Thyroid gland (tissue), 4 donors: Measurements from ENCODE around the gene RFTN1. TPM values are rescaled to one million over a fixed set of nuclear protein-coding genes. Genes with fewer than 3 reads are reported as not detected.
A peak's percentile ranks its signal among the peaks of the same experiment; 100 is the strongest.

Source experiments
- DNase-seq, 2 donors: peaks; one replicate each; pipeline ENCODE4 v3.0.0-alpha.2; 2019
- H3K27ac ChIP-seq, 3 donors: fragments of 200-600 bp; sonication (generic); 1 replicate in 2 of 3; 2 replicates in 1 of 3; pipeline ENCODE4 v1.5.1; 2016 to 2019; ENCODE audit warnings: mild to moderate bottlenecking in 1 of 3, moderate library complexity in 1 of 3
- H3K27me3 ChIP-seq: fragments of 200-600 bp; sonication (generic); one replicate; pipeline ENCODE4 v1.5.1; 2019
- H3K36me3 ChIP-seq, 2 donors: fragments of 200-600 bp; sonication (generic); one replicate each; pipeline ENCODE4 v1.5.1; 2016 to 2019
- H3K4me1 ChIP-seq, 2 donors: fragments of 200-600 bp; sonication (generic); one replicate each; pipeline ENCODE4 v1.5.1; 2017 to 2019
- H3K4me3 ChIP-seq, 3 donors: fragments of 200-600 bp; sonication (generic); replicated peaks in 1 of 3; 1 replicate in 2 of 3; 2 replicates in 1 of 3; pipeline ENCODE4 v1.5.1; 2016; ENCODE audit warnings: mild to moderate bottlenecking in 1 of 3
- H3K9me3 ChIP-seq: fragments of 200-600 bp; sonication (generic); one replicate; pipeline ENCODE4 v1.5.1; 2017
- POLR2A ChIP-seq, 2 donors: fragments of 450-650 bp; IDR thresholded peaks; one replicate each; pipeline ENCODE4 v1.6.1; 2017; ENCODE audit warnings: antibody characterized with exemption in 2 of 2, mild to moderate bottlenecking in 2 of 2, moderate library complexity in 1 of 2
- WGBS, 2 donors: methylation state at CpG; one replicate each; pipeline ENCODE4 v1.1.5; 2017; 5-methylcytosine and 5-hydroxymethylcytosine counted together
- intact Hi-C: fragments of 100-400 bp; cut with DNase I; formaldehyde crosslinking; loops from one replicate; pipeline ENCODE4 v1.15.1; 2023
- total RNA-seq, 4 donors: library from RNA; depleted of rRNA; stranded (reverse); fragments of >200 nt; gene quantifications; one replicate each; pipeline ENCODE4 v1.2.3, GENCODE V29; 2016
- TF ChIP-seq, protein P1 (sequence below), 6 experiments: fragments of 200-600 bp in 3 of 6; fragments of 450-650 bp in 3 of 6; sonication (generic) in 3 of 6; IDR thresholded peaks; one replicate each; pipeline ENCODE4 v1.5.1; 2016 to 2019; ENCODE audit warnings: antibody characterized with exemption in 6 of 6, mild to moderate bottlenecking in 2 of 6, inconsistent platforms in 1 of 6, moderate library complexity in 1 of 6

Gene RFTN1
- total RNA-seq, 4 donors from 2014 or later, result 110 to 239 (median 153) TPM

DNA sequence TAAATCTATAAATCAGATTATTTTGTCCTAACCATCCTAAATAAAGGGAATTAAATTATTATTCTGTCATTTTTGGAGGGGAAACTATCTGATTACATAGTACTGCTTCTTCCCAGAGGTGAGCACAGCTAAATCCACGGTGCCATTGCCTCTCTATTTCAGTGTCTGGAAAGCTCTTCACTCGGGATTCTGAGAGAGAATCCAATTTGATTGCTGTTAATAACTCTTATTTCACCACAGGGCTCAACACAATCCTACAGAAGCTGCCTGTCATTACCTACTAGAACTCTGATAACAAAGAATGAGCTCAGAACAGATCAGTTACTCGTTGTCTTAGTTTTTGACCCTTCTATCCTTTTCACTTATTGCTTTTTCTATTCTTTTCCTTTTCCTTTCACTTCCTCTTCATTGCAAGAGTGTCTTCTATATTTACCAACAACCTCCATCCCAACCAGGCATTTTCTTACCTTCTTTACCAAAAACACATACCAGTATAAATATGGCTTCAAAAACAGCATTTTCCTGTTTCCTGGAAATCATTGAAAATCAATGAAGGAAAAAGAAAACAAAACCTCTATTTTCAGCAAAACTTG lies 218.1 kb downstream of the RFTN1 start:
- peaks cover 22 to 29% of the 10 kb centered on the region in 2 donors for H3K4me1 ChIP-seq
- H3K36me3 ChIP-seq, result no peaks in the 10 kb centered on the region
- H3K4me3 ChIP-seq, result no peak overlapping the region
- no peaks in the 10 kb centered on the region for H3K9me3 ChIP-seq
- intact Hi-C loops, result no loop called here
- 86 to 88% methylated on average over 3 of the region's 3 CpGs for WGBS, 2 donors
- no peak for TF ChIP-seq POLR2A (IDR thresholded peaks at IDR 0.05)
- TF ChIP-seq, protein P1, sequence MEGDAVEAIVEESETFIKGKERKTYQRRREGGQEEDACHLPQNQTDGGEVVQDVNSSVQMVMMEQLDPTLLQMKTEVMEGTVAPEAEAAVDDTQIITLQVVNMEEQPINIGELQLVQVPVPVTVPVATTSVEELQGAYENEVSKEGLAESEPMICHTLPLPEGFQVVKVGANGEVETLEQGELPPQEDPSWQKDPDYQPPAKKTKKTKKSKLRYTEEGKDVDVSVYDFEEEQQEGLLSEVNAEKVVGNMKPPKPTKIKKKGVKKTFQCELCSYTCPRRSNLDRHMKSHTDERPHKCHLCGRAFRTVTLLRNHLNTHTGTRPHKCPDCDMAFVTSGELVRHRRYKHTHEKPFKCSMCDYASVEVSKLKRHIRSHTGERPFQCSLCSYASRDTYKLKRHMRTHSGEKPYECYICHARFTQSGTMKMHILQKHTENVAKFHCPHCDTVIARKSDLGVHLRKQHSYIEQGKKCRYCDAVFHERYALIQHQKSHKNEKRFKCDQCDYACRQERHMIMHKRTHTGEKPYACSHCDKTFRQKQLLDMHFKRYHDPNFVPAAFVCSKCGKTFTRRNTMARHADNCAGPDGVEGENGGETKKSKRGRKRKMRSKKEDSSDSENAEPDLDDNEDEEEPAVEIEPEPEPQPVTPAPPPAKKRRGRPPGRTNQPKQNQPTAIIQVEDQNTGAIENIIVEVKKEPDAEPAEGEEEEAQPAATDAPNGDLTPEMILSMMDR (IDR thresholded peaks at IDR 0.05), result no peak
- no peaks in the 10 kb centered on the region for H3K27me3 ChIP-seq
- H3K27ac ChIP-seq, result no peak overlapping the region
- no peak for DNase-seq

GRCh38 chr3:16294844-16295243 lies 218.7 kb downstream of the RFTN1 start:
- Histone ChIP-seq H3K4me3 (no peak overlapping the region), H3K27ac (no peak overlapping the region), H3K9me3 (no peaks in the 10 kb centered on the region), H3K27me3 (no peaks in the 10 kb centered on the region), H3K4me1 (peaks cover 18 to 23% of the 10 kb centered on the region in 2 donors), H3K36me3 (no peaks in the 10 kb centered on the region)
- no peak for DNase-seq
- WGBS, 2 donors, result 94 to 95% methylated on average over 5 of the region's 5 CpGs
- TF ChIP-seq, protein P1 (IDR thresholded peaks at IDR 0.05), result no peak
- no peak for TF ChIP-seq POLR2A (IDR thresholded peaks at IDR 0.05)
- intact Hi-C loops, result loop anchor here (5.0 kb wide), 1 partner anchor 222 kb away; no protein-coding TSS in a partner anchor

DNA sequence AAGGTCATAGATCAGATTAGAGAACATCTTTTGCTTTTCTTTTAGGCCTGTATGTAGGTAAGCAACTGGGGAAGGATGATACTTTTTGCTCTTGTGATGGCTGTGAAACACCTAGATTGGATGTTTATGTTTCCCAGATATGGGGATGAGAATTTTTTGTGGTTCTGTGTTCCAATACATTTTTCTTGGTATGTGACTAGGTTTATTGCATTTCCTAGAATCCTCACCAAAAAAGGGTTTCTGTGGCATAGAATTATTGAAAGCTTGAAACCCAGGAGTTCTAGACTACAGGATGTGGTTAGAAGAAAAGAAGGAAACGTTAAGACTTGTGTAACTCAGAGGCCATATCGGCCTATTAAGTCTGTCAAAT lies 222.7 kb downstream of the RFTN1 start:
- peak overlapping the region in 2 of 3 donors; percentile 2 to 18 for H3K27ac ChIP-seq
- no peak for DNase-seq
- H3K36me3 ChIP-seq, result no peaks in the 10 kb centered on the region
- no peaks in the 10 kb centered on the region for H3K27me3 ChIP-seq
- H3K9me3 ChIP-seq, result no peaks in the 10 kb centered on the region
- TF ChIP-seq POLR2A (IDR thresholded peaks at IDR 0.05), result no peak
- TF ChIP-seq, protein P1 (IDR thresholded peaks at IDR 0.05), result no peak
- peaks cover 5 to 6% of the 10 kb centered on the region in 2 donors for H3K4me1 ChIP-seq
- no peak overlapping the region for H3K4me3 ChIP-seq
- WGBS, 2 donors, result 64 to 80% methylated on average over 2 of the region's 2 CpGs
- intact Hi-C loops, result loop anchor here (5.0 kb wide), 1 partner anchor 226 kb away; no protein-coding TSS in a partner anchor

- peak; percentile 58 to 65 for DNase-seq
- 54% methylated on average over 3 of the region's 3 CpGs for WGBS, 2 donors
These were observed 223.3 kb downstream of the RFTN1 start for GRCh38 chr3:16290007-16290826.

More at GRCh38 chr3:16290007-16290826, 223.3 kb downstream of the RFTN1 start:
- Histone ChIP-seq H3K4me3 (no peak overlapping the region), H3K27me3 (no peaks in the 10 kb centered on the region), H3K4me1 (peaks cover 5 to 6% of the 10 kb centered on the region in 2 donors), H3K9me3 (no peaks in the 10 kb centered on the region), H3K27ac (peak overlapping the region in 1 of 3 donors; percentile 18), H3K36me3 (no peaks in the 10 kb centered on the region)
- TF ChIP-seq, protein P1 (IDR thresholded peaks at IDR 0.05), result peak; percentile 50 to 98 (median 82)
- no peak for TF ChIP-seq POLR2A (IDR thresholded peaks at IDR 0.05)
- intact Hi-C loops, result loop anchor here (5.0 kb wide), 1 partner anchor 227 kb away; no protein-coding TSS in a partner anchor
